ENCODE measurements around the gene TSPAN1.

The TSPAN1 gene

GRCh38 chr1:46160212-46160611, 14.7 kb upstream of the TSPAN1 start:
- DNase-seq (ENCODE audit: low spot score): no peak

GRCh38 chr1:46166521-46167462, 8.1 kb upstream of the TSPAN1 start:
- DNase-seq (ENCODE audit: low spot score): no peak

GRCh38 chr1:46168477-46168876, 6.4 kb upstream of the TSPAN1 start:
- DNase-seq (ENCODE audit: low spot score): no peak

GRCh38 chr1:46169811-46170454, 5.0 kb upstream of the TSPAN1 start:
- DNase-seq (ENCODE audit: low spot score): no peak

GRCh38 chr1:46171351-46171750, 3.5 kb upstream of the TSPAN1 start:
- peak; percentile 74 for DNase-seq (ENCODE audit: low spot score)

DNA sequence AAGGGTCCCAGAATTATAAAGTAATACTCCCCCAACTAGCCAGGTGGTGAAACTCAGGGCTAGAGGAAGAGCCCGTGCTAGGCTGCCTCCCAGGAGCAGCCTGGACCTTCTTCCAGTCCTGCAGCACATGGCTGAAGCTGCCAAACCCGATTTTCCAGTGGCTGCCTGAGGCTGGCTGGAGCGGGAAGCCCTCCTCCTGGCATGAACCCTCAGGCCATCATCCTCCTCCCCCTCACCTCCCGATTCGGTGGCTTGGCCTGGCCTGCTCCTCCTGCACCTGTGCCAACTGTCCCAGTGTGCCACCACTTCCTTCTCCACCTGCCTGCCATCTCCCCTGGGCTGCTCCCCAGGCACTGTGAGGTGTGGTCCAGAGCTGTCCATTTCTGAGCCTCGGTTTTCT, 3.0 kb upstream of the TSPAN1 start:
- no peak for DNase-seq (ENCODE audit: low spot score)

- no peak for DNase-seq (ENCODE audit: low spot score)
Measured at GRCh38 chr1:46172321-46172720, 2.6 kb upstream of the TSPAN1 start.

DNA sequence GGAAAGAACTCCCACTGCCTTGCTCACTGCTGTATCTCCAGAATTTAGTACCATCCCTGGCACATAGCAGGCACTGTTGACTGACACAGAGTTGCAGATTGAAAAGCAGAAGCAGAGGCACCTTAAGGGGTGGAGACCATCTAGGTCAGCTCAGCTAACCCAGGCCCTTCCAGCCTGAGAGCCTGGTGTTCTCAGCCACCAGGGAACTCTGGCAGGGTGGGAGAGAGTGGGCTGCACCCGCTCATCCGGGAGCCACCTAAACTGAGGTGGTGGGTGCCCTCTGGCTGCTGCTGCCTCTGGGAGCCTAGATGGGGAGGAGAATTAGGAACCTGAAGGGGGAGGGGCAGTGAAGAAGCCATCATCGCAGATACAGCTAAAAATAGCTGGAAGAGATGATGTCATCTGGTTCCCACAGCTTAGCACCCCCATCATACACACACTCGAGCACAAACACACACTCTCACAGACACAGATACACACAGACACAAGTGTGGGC, 1.5 kb upstream of the TSPAN1 start:
- DNase-seq (ENCODE audit: low spot score): no peak

- no peak for DNase-seq (ENCODE audit: low spot score)
Measured at GRCh38 chr1:46175243-46175642, 356 bp downstream of the TSPAN1 start.

GRCh38 chr1:46176211-46176865, 1.5 kb downstream of the TSPAN1 start, which contains the start of gene P3R3URF:
TSS of gene P3R3URF (minus strand) at chr1:46176488. CDS start at chr1:46176471, 17 bp downstream.
- no peak for DNase-seq (ENCODE audit: low spot score)

DNA sequence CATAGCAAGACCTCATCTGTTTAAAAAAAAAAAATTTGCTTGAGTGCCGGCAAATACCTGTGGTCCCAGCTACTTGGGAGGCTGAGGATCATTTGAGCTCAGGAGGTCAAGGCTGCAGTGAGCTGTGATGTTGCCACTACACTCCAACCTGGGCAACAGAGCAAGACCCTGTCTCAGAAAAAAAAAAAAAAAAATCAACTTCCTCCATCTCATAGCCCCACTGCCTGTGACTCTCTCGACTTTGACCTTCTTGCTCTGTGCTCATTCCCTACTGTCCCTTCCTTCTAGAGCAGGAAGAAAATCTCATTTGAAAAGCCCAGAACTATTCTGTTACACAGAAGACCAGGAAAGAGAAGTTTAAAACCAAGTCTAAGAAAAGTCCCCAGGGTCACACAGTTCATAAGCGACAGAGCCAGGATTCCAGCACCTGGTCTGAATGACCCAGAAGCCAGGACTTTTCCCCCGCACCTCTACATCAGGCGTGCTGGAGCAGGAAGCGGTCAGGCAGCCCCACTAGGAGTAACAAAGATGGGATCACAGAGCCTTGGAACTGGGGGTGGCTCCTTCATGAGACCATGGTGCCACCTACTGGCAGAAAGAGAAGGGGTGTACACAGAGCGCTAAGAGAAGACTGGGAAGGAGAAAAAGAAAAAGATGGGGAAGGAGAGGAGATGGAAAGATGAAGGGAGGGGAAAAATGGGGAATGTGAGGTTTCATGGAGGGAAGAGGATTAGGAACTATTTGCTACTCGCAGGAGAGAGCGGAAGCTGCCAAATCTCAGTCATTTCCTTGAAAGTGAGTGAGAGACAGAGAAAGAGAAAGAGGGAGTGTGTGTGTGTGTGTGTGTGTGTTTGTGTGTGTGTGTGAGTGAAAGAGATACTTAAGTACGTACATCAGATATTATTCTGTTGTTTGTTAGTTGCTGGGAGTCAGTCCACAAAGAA, 4.5 kb downstream of the TSPAN1 start:
- DNase-seq (ENCODE audit: low spot score): peak; percentile 80

GRCh38 chr1:46180082-46180616, 5.3 kb downstream of the TSPAN1 start:
- no peak for DNase-seq (ENCODE audit: low spot score)

DNA sequence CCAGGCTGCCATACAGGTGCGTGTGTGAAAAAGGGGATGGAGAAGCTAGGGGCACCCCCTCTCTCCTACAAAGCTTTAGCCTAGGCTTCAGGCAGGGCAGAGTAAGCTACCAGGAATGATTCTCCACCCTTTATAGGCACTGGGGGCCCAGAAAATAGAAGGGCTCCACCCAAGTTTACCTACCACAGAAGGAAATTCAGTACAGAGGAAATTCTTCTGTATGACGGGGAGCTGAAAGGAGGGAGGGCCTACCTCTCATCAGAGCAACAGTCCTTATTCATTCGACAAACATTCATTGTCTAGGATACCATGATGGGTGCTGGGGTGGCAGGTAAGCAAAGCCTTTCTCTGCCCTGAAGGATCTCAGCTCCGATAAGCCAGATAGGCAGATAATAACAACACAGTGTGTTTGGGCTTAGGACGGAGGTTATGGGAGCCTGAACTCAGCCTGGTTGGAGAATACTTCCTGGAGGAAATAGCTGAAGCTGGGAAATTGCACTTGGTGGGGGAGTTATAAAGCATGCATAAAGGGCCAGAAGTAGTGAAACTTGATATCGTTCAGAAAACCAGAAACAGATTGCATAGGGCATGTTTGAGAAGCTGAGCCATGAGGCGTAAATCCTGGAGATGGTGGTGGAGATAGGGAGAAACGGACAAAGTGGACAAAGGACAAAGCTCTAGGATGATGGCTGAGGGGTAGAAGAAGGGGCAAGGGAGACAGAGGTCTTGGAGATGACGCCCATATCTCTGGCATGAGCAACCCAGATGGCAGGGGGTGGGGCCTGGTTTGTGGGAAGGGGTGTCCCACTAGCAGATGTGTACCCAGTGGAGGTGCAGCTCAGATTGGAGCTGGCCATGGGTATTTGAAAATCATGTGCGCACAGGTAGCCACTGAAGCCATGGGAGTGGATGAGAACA, 6.7 kb downstream of the TSPAN1 start:
- DNase-seq (ENCODE audit: low spot score): no peak

DNA sequence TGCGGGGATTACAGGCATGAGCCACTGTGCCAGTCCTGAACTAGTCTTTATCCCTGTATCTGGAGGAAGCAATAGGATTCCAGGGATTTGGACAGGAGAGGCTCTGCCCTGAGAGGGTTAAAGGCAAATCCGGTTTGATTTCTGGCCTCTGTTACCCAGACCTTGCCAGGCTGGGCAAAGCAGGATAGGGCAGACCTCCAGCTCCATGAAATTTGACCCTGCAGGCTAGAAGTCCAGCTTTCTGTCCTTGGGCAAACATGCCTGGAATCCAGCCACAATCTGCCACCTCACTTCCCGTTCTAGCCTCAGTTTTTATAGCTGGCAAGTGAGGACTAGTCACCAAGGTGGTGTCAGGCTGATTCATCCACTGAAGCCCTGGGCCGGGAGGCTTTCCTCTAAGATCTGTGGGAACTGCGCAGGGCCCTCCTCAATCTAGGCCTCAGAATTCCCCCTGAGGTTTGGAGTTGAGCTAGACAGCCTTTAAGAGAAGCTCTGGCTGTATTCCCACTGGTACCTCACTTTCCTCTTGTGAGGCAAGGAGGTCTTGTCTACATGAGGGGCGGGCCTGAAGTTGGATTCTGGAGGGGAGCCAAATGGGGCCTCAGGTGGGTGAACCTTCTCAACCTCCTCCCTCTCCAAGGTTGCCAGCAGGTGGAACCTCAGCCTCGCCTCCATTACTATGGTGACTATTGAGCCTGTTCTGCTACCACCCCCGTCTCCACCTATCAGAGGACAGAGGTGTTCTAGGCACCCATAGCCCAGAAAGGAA, 8.4 kb downstream of the TSPAN1 start:
- DNase-seq (ENCODE audit: low spot score): peak; percentile 91

DNA sequence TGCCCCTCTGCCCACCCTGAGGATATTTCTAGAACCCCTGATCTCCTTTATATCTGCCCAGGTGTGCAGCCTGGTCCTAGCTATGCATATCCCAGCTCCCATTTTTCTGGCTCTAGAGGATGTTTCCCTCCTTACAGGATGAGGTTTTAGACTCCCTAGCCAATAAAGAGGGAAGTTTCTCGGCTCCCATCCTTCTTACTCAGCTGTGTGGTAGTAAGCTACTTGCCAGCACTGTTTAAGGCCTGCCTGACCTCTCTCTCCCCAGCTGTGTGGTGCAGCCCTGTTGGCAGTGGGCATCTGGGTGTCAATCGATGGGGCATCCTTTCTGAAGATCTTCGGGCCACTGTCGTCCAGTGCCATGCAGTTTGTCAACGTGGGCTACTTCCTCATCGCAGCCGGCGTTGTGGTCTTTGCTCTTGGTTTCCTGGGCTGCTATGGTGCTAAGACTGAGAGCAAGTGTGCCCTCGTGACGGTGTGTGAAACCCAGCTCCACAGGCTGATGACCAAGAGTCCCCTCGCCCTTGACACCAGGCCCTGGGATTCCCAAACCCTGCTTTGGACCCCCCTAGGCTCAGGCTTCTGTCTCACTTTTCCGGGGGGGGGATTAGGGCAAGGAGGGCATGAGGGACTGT, 9.2 kb downstream of the TSPAN1 start:
- no peak for DNase-seq (ENCODE audit: low spot score)

- no peak for DNase-seq (ENCODE audit: low spot score)
Measured at GRCh38 chr1:46184920-46185658, 10.2 kb downstream of the TSPAN1 start.

DNA sequence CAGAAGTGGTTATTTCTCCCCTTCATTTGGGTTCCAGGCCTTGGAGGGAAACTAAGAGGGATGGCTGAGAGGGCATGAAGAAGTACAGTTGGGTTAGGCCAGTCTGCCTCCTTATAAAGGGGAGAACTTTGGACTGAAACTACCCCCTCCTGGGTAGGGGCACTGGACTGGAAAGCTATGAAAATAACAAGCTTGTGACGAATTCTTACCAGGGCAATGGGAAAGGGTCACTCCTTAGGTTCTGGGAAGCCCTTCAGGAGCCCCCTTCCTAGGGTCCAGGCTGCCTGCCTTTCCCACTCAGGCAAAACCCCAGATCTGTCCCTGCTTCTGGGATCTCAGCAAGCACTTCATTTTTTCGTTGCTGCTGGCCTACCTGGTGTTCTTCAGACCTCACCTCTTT, 11.2 kb downstream of the TSPAN1 start:
- DNase-seq (ENCODE audit: low spot score): no peak

Measured in kidney capillary endothelial cell (primary cell).